SU-DHL-6 (cell line): ENCODE data around the gene INMT.

Experiments used
- H2AFZ ChIP-seq: fragments of 200-600 bp; sonication (generic); 2 replicates; pipeline ENCODE4 v1.6.1; 2014; ENCODE audit warnings: low read depth, mild to moderate bottlenecking, moderate library complexity, mixed read lengths, antibody characterized with exemption, low read length; ENCODE audit not compliant: severe bottlenecking
- H3F3A ChIP-seq: fragments of 200-600 bp; shearing (Covaris generic); 2 replicates; pipeline ENCODE4 v1.6.0; 2016; ENCODE audit warnings: antibody characterized with exemption, mild to moderate bottlenecking; ENCODE audit not compliant: insufficient read depth
- H3K27ac ChIP-seq: fragments of 200-600 bp; sonication (generic); 2 replicates; pipeline ENCODE4 v1.5.1; 2016; ENCODE audit warnings: low read depth, mild to moderate bottlenecking, low read length, moderate library complexity, mixed read lengths
- H3K27me3 ChIP-seq: fragments of 200-600 bp; sonication (generic), shearing (Covaris generic); 2 replicates; pipeline ENCODE4 v1.6.0; 2014; ENCODE audit warnings: mild to moderate bottlenecking, low read length
- H3K36me3 ChIP-seq: fragments of 200-600 bp; sonication (generic); 2 replicates; pipeline ENCODE4 v1.6.1; 2014; ENCODE audit warnings: mild to moderate bottlenecking, low read length, mixed read lengths
- H3K4me2 ChIP-seq: fragments of 300-600, 200-600 bp; shearing (Covaris generic), sonication (generic); 2 replicates; pipeline ENCODE4 v1.6.0; 2014; ENCODE audit warnings: low read length, low read depth, mild to moderate bottlenecking; ENCODE audit not compliant: poor library complexity, severe bottlenecking
- H3K4me3 ChIP-seq: fragments of 200-600 bp; sonication (generic); 2 replicates; pipeline ENCODE4 v1.5.1; 2014; ENCODE audit warnings: antibody characterized with exemption, low read length, mild to moderate bottlenecking, mixed read lengths; ENCODE audit not compliant: insufficient read depth, poor library complexity, severe bottlenecking
- H3K79me2 ChIP-seq: fragments of 200-600 bp; sonication (generic); 2 replicates; pipeline ENCODE4 v1.6.1; 2014; ENCODE audit warnings: mild to moderate bottlenecking, low read length, moderate library complexity; ENCODE audit not compliant: insufficient read depth
- H3K9ac ChIP-seq: fragments of 200-600 bp; sonication (generic); 2 replicates; pipeline ENCODE4 v1.7.0; 2014; ENCODE audit warnings: mild to moderate bottlenecking, low read length
- H3K9me2 ChIP-seq: fragments of 200-600 bp; sonication (generic); replicated peaks from 2 replicates; pipeline ENCODE4 v1.6.1; 2014; ENCODE audit warnings: low read length; ENCODE audit not compliant: insufficient read depth
- H3K9me3 ChIP-seq: fragments of 200-600 bp; sonication (generic); 2 replicates; pipeline ENCODE4 v1.6.1; 2014; ENCODE audit warnings: low read length, mixed read lengths; ENCODE audit not compliant: insufficient read depth
- H4K20me1 ChIP-seq: fragments of 200-600 bp; sonication (generic); 2 replicates; pipeline ENCODE4 v1.6.1; 2014; ENCODE audit warnings: low read depth, mild to moderate bottlenecking, antibody characterized with exemption, low read length, moderate library complexity, mixed read lengths
- EZH2phosphoT487 ChIP-seq: fragments of 200-600 bp; sonication (generic), shearing (Covaris generic); conservative IDR thresholded peaks from 2 replicates; pipeline ENCODE4 v1.6.1; 2018; ENCODE audit warnings: mild to moderate bottlenecking, antibody characterized with exemption, low read length, moderate library complexity, mixed read lengths
- TF ChIP-seq, protein P1 (sequence below): fragments of 200-600 bp; sonication (generic); IDR thresholded peaks from one replicate; pipeline ENCODE4 v1.5.1; 2017; ENCODE audit warnings: antibody characterized with exemption, mild to moderate bottlenecking, low read length, moderate library complexity; ENCODE audit not compliant: insufficient read depth, poor library complexity, severe bottlenecking

INMT gene

GRCh38 chr7:30802812-30803211 lies 50.9 kb downstream of the INMT start:
- Histone ChIP-seq H3K79me2 (no peaks in the 10 kb centered on the region), H3K36me3 (no peaks in the 10 kb centered on the region), H3K4me2 (no peak overlapping the region), H3K9ac (no peak overlapping the region), H3K9me3 (no peaks in the 10 kb centered on the region), H2AFZ (no peak overlapping the region), H3K27ac (no peak overlapping the region), H3F3A (no peaks in the 10 kb centered on the region), H4K20me1 (no peaks in the 10 kb centered on the region), H3K27me3 (no peaks in the 10 kb centered on the region), H3K4me3 (no peak overlapping the region), H3K9me2 (no peaks in the 10 kb centered on the region)
- TF ChIP-seq, protein P1, sequence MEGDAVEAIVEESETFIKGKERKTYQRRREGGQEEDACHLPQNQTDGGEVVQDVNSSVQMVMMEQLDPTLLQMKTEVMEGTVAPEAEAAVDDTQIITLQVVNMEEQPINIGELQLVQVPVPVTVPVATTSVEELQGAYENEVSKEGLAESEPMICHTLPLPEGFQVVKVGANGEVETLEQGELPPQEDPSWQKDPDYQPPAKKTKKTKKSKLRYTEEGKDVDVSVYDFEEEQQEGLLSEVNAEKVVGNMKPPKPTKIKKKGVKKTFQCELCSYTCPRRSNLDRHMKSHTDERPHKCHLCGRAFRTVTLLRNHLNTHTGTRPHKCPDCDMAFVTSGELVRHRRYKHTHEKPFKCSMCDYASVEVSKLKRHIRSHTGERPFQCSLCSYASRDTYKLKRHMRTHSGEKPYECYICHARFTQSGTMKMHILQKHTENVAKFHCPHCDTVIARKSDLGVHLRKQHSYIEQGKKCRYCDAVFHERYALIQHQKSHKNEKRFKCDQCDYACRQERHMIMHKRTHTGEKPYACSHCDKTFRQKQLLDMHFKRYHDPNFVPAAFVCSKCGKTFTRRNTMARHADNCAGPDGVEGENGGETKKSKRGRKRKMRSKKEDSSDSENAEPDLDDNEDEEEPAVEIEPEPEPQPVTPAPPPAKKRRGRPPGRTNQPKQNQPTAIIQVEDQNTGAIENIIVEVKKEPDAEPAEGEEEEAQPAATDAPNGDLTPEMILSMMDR = no peak
- no peak for TF ChIP-seq EZH2phosphoT487

DNA sequence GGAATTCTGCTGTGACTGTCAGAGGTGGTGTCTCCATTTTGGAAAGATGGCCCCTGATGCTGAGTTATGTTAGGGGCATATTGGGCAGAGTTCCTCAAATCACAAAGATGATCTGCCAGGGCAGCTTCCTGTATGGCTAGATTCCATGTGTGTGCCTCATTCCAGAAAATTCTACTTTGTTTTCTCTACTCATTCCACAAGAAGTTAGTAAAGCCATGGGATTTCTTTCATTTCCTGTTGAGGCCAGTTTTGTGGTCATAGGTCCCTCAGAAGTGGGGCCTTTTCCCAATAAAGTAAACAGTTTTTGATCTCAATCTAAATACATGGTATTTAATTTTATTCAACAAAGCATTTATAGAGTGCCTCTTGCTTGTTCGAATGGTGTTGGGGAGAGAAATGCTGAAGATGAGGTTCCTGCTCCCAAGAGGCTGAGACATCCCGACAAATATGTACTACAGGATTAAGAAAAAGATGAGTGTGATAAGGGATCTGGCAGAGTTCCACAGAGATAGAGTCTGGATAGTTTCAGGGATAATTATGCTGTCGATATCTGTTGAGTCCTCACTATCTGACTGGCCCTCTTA lies 52.2 kb downstream of the INMT start:
- no peaks in the 10 kb centered on the region for H3K27me3 ChIP-seq
- no peak overlapping the region for H3K4me3 ChIP-seq
- no peak overlapping the region for H3K27ac ChIP-seq
- H3K36me3 ChIP-seq = no peaks in the 10 kb centered on the region
- no peaks in the 10 kb centered on the region for H3K9me3 ChIP-seq
- no peaks in the 10 kb centered on the region for H4K20me1 ChIP-seq
- H2AFZ ChIP-seq = no peak overlapping the region
- no peak overlapping the region for H3K4me2 ChIP-seq
- no peaks in the 10 kb centered on the region for H3K9me2 ChIP-seq
- no peak for TF ChIP-seq EZH2phosphoT487
- TF ChIP-seq, protein P1 = no peak
- no peaks in the 10 kb centered on the region for H3F3A ChIP-seq
- no peak overlapping the region for H3K9ac ChIP-seq
- H3K79me2 ChIP-seq = no peaks in the 10 kb centered on the region

DNA sequence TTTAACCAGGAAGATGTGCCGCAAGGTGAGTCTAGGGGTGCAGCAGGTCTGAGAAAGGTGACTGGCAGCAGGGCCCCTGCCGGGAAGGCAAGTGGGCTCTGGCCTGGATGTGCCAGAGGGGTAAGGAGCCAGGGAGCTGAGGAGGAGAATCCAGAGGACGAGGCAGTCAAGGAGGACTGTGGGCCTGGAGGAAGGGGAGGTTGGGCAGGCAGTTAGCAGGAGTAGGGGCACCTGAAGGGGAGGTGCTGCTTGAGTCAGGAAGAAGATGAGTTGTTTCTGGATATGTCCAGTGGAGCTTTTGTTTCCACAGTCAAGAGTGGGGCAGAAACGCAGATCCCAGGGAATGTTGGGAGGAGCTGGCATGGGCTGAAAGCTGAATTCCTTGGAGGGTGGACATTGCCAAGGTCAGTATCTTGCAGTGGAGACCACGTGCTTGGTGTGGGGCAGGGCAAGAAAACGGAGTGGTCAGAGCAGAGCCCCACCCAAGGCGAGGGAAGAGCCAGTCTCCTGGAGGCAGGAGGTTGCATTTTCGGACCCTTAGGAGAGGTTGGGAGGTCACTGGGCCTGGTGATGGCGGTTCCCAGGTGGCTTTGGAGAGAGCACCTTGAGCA lies 53.3 kb downstream of the INMT start:
- H3K9ac ChIP-seq = no peak overlapping the region
- no peaks in the 10 kb centered on the region for H3F3A ChIP-seq
- no peak overlapping the region for H3K4me2 ChIP-seq
- no peaks in the 10 kb centered on the region for H3K27me3 ChIP-seq
- H2AFZ ChIP-seq = no peak overlapping the region
- H4K20me1 ChIP-seq = no peaks in the 10 kb centered on the region
- no peaks in the 10 kb centered on the region for H3K9me3 ChIP-seq
- no peak overlapping the region for H3K4me3 ChIP-seq
- H3K9me2 ChIP-seq = no peaks in the 10 kb centered on the region
- H3K79me2 ChIP-seq = no peaks in the 10 kb centered on the region
- H3K36me3 ChIP-seq = no peaks in the 10 kb centered on the region
- no peak for TF ChIP-seq EZH2phosphoT487
- TF ChIP-seq, protein P1 = no peak
- no peak overlapping the region for H3K27ac ChIP-seq
